Measurements from ENCODE around the gene FAM120B.

FAM120B gene

GRCh38 chr6:170369403-170369802 is 62.8 kb downstream of the FAM120B start:
- no peak overlapping the region for H3K4me3 ChIP-seq (ENCODE audit: low read depth, low read length, poor library complexity, severe bottlenecking)
- H3K27me3 ChIP-seq (ENCODE audit: insufficient read depth, low read length), result no peaks in the 10 kb centered on the region
- peaks cover 7% of the 10 kb centered on the region for H3K4me1 ChIP-seq (ENCODE audit: insufficient read depth, low read length, severe bottlenecking)
- no peak overlapping the region for H3K9ac ChIP-seq (ENCODE audit: low read length)
- H3K4me2 ChIP-seq (ENCODE audit: low read length), result no peak overlapping the region
- H3K27ac ChIP-seq (ENCODE audit: low read depth, low read length, poor library complexity, severe bottlenecking), result no peak overlapping the region
- no peaks in the 10 kb centered on the region for H3K9me3 ChIP-seq (ENCODE audit: low read length)
- H4K20me1 ChIP-seq (ENCODE audit: insufficient read depth, low read length), result no peaks in the 10 kb centered on the region
- H3K9me2 ChIP-seq (ENCODE audit: low read depth, low read length), result no peaks in the 10 kb centered on the region
- H2AFZ ChIP-seq (ENCODE audit: low read length), result no peak overlapping the region
- 0 out of 2 replicates have a peak, but pooled peaks cover 9% of the 10 kb centered on the region for H3K36me3 ChIP-seq (ENCODE audit: insufficient read depth, low read length)
- no peak for TF ChIP-seq EZH2 (IDR thresholded peaks at IDR 0.05; ENCODE audit: borderline replicate concordance, low read length)
- no peak for TF ChIP-seq CTCF (IDR thresholded peaks at IDR 0.05; ENCODE audit: low read length)
- H3K79me2 ChIP-seq (ENCODE audit: insufficient read depth, low read length), result no peaks in the 10 kb centered on the region
- no peaks in the 10 kb centered on the region for H3F3A ChIP-seq (ENCODE audit: insufficient read depth, low read length)

- Histone ChIP-seq H3K4me1 (ENCODE audit: insufficient read depth, low read length, severe bottlenecking) (peaks cover 7% of the 10 kb centered on the region), H3K27me3 (ENCODE audit: insufficient read depth, low read length) (no peaks in the 10 kb centered on the region), H3K36me3 (ENCODE audit: insufficient read depth, low read length) (0 out of 2 replicates have a peak, but pooled peaks cover 9% of the 10 kb centered on the region), H3F3A (ENCODE audit: insufficient read depth, low read length) (no peaks in the 10 kb centered on the region), H2AFZ (ENCODE audit: low read length) (no peak overlapping the region), H3K9ac (ENCODE audit: low read length) (no peak overlapping the region), H3K9me2 (ENCODE audit: low read depth, low read length) (no peaks in the 10 kb centered on the region), H4K20me1 (ENCODE audit: insufficient read depth, low read length) (no peaks in the 10 kb centered on the region), H3K4me3 (ENCODE audit: low read depth, low read length, poor library complexity, severe bottlenecking) (no peak overlapping the region), H3K27ac (ENCODE audit: low read depth, low read length, poor library complexity, severe bottlenecking) (no peak overlapping the region), H3K4me2 (ENCODE audit: low read length) (no peak overlapping the region), H3K79me2 (ENCODE audit: insufficient read depth, low read length) (no peaks in the 10 kb centered on the region), H3K9me3 (ENCODE audit: low read length) (no peaks in the 10 kb centered on the region)
- TF ChIP-seq EZH2 (IDR thresholded peaks at IDR 0.05; ENCODE audit: borderline replicate concordance, low read length) (no peak), CTCF (IDR thresholded peaks at IDR 0.05; ENCODE audit: low read length) (no peak)
Observed at GRCh38 chr6:170370416-170370815, 63.9 kb downstream of the FAM120B start.

GRCh38 chr6:170371080-170371479 is 64.5 kb downstream of the FAM120B start:
- Histone ChIP-seq H3K36me3 (ENCODE audit: insufficient read depth, low read length) (0 out of 2 replicates have a peak, but pooled peaks cover 9% of the 10 kb centered on the region), H3K4me1 (ENCODE audit: insufficient read depth, low read length, severe bottlenecking) (peaks cover 7% of the 10 kb centered on the region), H3K9me3 (ENCODE audit: low read length) (no peaks in the 10 kb centered on the region), H3K9ac (ENCODE audit: low read length) (no peak overlapping the region), H3K9me2 (ENCODE audit: low read depth, low read length) (no peaks in the 10 kb centered on the region), H4K20me1 (ENCODE audit: insufficient read depth, low read length) (no peaks in the 10 kb centered on the region), H2AFZ (ENCODE audit: low read length) (no peak overlapping the region), H3K27ac (ENCODE audit: low read depth, low read length, poor library complexity, severe bottlenecking) (no peak overlapping the region), H3K27me3 (ENCODE audit: insufficient read depth, low read length) (no peaks in the 10 kb centered on the region), H3K4me2 (ENCODE audit: low read length) (no peak overlapping the region), H3K79me2 (ENCODE audit: insufficient read depth, low read length) (no peaks in the 10 kb centered on the region), H3K4me3 (ENCODE audit: low read depth, low read length, poor library complexity, severe bottlenecking) (no peak overlapping the region), H3F3A (ENCODE audit: insufficient read depth, low read length) (no peaks in the 10 kb centered on the region)
- TF ChIP-seq CTCF (IDR thresholded peaks at IDR 0.05; ENCODE audit: low read length) (no peak), EZH2 (IDR thresholded peaks at IDR 0.05; ENCODE audit: borderline replicate concordance, low read length) (no peak)
